Ecto neural progenitor cell (in vitro differentiated cells): ENCODE data around the gene GNAT3.

ENCODE experiments used
- DNase-seq: peaks from one replicate; pipeline ENCODE4 v3.0.0-alpha.2; 2018; ENCODE audit warnings: low spot score

Gene GNAT3

DNA sequence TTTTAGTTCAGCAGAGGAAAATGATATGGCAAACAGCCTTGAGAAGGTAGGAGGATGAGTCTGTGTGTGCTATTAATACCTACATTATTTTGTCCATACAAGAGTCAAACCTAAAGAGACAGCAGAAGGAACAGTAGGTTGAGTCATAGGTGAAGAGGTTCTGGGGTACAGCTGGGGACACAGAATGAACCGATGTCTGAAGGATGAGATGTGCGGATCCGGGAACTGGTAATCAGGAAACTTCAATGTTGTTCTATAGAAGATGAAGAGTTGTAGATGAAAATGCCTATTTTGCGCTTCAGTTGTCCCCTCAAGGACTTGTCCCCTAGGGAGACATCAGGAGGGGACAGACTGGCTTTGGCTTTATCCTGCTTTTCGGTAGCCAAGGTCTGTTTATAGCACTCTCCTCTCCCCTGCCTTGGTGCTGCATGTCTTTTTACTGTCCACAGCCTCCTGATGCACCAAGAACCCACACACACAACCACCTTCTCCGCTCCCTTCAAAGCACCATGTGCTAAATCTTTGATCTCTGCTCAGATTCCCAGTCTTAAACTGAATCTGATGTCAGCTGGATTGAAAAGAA is 94.6 kb downstream of the GNAT3 start:
- DNase-seq: no peak

DNA sequence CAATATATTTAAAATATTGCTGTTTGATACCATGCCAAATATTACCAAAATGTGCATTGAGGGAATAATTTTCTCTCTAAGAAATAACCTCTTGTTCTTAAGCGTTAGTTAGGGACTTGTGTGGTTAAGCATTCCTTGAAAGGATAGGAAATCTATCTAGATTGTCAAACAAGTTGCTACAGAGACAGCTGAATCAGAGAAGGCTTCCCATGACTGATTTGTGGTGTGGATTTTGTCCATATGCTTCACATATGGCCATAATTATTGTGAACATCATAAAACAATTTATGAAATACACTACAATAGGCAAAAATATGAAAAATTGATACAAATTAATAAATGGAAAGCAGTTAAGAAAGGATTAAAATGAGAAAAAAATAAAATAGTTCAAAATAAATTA is 96.3 kb downstream of the GNAT3 start:
- no peak for DNase-seq

GRCh38 chr7:80415114-80415513 is 96.8 kb downstream of the GNAT3 start:
- DNase-seq: no peak

DNA sequence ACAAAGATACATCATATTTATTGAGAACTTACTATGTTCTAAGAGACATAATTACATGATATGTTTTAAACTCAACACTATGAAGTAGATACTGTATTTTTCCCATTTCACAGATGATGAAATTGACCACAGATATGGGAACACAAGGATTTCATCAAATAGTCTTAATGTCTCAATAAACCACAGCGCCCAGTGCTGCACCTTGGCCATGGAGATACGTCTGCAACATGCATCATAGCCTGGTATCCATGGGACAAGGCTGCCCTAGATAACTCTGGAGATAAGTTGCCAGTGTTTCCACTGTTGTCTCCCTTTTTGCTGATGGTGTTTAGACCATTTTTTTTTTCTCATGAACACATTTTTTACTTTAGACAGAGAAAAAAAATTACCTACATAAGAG is 97.5 kb downstream of the GNAT3 start:
- DNase-seq: no peak

- DNase-seq: no peak
Measured at GRCh38 chr7:80413383-80413945, 98.4 kb downstream of the GNAT3 start.

- DNase-seq: no peak
Measured at GRCh38 chr7:80412842-80413241, 99.0 kb downstream of the GNAT3 start.

GRCh38 chr7:80411621-80412020 is 100.2 kb downstream of the GNAT3 start:
- no peak for DNase-seq

DNA sequence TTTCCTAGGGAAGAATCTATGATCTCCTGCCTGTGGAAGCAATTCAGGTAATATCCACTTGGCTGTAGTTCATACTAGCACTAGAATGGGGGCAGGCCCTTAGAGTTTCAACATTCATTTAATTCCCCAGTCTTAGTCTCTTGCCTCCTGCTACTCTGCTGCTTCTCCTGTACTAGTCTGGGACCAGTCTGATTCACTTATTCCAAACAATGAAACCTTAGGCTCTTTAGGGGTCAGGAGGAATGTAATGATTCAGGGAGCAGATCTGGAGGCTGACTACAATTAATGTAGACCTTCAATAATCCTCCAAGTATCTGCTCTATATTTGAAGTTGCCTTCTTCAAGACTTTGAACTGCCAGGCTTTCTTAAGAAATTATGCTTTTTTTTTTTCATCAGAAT is 101.8 kb downstream of the GNAT3 start:
- no peak for DNase-seq
